ENCODE data around the gene TPCN2. TPM values are rescaled to one million over a fixed set of nuclear protein-coding genes. Genes with fewer than 3 reads are reported as not detected.

Gene TPCN2
- total RNA-seq, 1 experiment from 2014 or later, result 15.2 TPM

DNA sequence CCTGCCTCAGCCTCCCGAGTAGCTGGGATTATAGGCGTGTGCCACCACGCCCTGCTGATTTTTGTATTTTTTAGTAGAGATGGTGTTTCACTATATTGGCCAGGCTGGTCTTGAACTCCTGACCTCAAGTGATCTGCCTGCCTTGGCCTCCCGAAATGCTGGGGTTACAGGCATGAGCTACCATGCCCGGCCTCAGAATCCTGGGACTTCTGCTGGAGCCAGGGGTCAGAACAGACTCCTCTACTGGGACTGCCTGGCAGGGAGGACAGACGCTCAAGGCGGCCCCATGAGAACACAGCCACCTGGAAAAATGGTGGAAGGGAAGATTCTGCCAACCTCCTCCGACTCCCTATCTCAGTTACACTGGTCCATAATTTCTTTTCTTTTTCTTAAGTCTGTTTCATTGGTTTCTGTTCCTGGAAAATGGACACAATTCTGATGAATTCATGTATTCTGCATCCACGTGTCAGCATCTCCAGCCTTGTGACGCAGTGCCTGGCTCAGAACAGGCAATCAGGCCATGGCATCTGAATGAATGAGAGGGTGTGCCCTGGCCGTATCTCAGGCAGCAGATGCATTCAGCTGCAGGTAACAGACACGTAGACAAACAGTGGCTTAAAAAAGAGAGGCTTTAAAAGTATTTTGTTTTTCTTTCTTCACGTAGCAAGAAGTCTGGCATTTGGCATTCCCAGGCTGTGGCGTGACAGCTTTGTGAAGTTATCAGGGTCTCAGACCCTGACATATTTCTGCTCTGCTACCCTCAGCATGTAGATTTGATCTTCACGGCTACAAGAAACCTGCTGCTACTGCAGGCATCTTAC lies 111.8 kb downstream of the TPCN2 start:
- H2AFZ ChIP-seq (ENCODE audit: low read depth, low read length, poor library complexity, severe bottlenecking), result no peak overlapping the region
- no peaks in the 10 kb centered on the region for H3K36me3 ChIP-seq (ENCODE audit: control insufficient read depth in 1 of 2, insufficient read depth in 2 of 2, low read length in 2 of 2)
- H3K9ac ChIP-seq (ENCODE audit: low read length), result no peak overlapping the region
- H3K27ac ChIP-seq (ENCODE audit: low read depth, low read length), result no peak overlapping the region
- H3K4me3 ChIP-seq (replicated peaks in 1 of 2; ENCODE audit: low read depth in 1 of 2, low read length in 2 of 2), result no peak overlapping the region
- intact Hi-C loops (cut with micrococcal nuclease), result no loop called here
- no peak overlapping the region for H3K4me2 ChIP-seq (ENCODE audit: low read length)
- H3K9me2 ChIP-seq (ENCODE audit: insufficient read depth), result 0 out of 2 replicates have a peak, but pooled peaks cover 2% of the 10 kb centered on the region
- no peak for ATAC-seq
- peaks cover 0 to 1% of the 10 kb centered on the region in 2 experiments; a peak in 1 of 4 replicates for H3K4me1 ChIP-seq (ENCODE audit: control insufficient read depth in 1 of 2, insufficient read depth in 2 of 2, low read length in 2 of 2)
- ChIA-PET CTCF (no interaction called here), RAD21 (ENCODE audit: low non-redundant PET in 1 of 2, low total read pairs in 2 of 2, uncharacterized antibody in 2 of 2, unreplicated experiment in 2 of 2) (no interaction called here), POLR2A (no interaction called here)
- BruUV-seq (replicated peaks), result no TSS peak
- H4K20me1 ChIP-seq (ENCODE audit: insufficient read depth), result no peaks in the 10 kb centered on the region
- TF ChIP-seq JUND (IDR thresholded peaks at IDR 0.05), result no peak
- no peak for TF ChIP-seq SRF (IDR thresholded peaks at IDR 0.05; ENCODE audit: low read depth)
- no peak for TF ChIP-seq MAX (IDR thresholded peaks at IDR 0.05)
- no peak for TF ChIP-seq ZBTB33 (IDR thresholded peaks at IDR 0.05; ENCODE audit: extremely low read depth, insufficient replicate concordance, low read length)
- TF ChIP-seq RAD21 (IDR thresholded peaks at IDR 0.05; ENCODE audit: low read depth), result no peak
- TF ChIP-seq POLR2AphosphoS5 (IDR thresholded peaks at IDR 0.05; ENCODE audit: low read depth, low read length), result no peak
- TF ChIP-seq EGR1 (IDR thresholded peaks at IDR 0.05; ENCODE audit: low read depth), result no peak
- no peak for TF ChIP-seq CEBPB (IDR thresholded peaks at IDR 0.05; ENCODE audit: low read depth)
- TF ChIP-seq ATF3 (IDR thresholded peaks at IDR 0.05), result no peak
- no peak for TF ChIP-seq TCF7L2 (IDR thresholded peaks at IDR 0.05; ENCODE audit: borderline replicate concordance, extremely low read depth, insufficient read depth, insufficient read length)
- TF ChIP-seq, protein P1, sequence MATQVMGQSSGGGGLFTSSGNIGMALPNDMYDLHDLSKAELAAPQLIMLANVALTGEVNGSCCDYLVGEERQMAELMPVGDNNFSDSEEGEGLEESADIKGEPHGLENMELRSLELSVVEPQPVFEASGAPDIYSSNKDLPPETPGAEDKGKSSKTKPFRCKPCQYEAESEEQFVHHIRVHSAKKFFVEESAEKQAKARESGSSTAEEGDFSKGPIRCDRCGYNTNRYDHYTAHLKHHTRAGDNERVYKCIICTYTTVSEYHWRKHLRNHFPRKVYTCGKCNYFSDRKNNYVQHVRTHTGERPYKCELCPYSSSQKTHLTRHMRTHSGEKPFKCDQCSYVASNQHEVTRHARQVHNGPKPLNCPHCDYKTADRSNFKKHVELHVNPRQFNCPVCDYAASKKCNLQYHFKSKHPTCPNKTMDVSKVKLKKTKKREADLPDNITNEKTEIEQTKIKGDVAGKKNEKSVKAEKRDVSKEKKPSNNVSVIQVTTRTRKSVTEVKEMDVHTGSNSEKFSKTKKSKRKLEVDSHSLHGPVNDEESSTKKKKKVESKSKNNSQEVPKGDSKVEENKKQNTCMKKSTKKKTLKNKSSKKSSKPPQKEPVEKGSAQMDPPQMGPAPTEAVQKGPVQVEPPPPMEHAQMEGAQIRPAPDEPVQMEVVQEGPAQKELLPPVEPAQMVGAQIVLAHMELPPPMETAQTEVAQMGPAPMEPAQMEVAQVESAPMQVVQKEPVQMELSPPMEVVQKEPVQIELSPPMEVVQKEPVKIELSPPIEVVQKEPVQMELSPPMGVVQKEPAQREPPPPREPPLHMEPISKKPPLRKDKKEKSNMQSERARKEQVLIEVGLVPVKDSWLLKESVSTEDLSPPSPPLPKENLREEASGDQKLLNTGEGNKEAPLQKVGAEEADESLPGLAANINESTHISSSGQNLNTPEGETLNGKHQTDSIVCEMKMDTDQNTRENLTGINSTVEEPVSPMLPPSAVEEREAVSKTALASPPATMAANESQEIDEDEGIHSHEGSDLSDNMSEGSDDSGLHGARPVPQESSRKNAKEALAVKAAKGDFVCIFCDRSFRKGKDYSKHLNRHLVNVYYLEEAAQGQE (IDR thresholded peaks at IDR 0.05; ENCODE audit: low read depth), result no peak
- TF ChIP-seq CBX3 (IDR thresholded peaks at IDR 0.05; ENCODE audit: low read depth), result no peak
- no peak for TF ChIP-seq SP1 (IDR thresholded peaks at IDR 0.05; ENCODE audit: low read depth)
- no peak for TF ChIP-seq ELF1 (IDR thresholded peaks at IDR 0.05; ENCODE audit: borderline replicate concordance, low read depth)
- no peak for TF ChIP-seq SIN3A (IDR thresholded peaks at IDR 0.05; ENCODE audit: low read depth)
- TF ChIP-seq ZNF274 (IDR thresholded peaks at IDR 0.05; ENCODE audit: low read depth, low read length), result no peak
- TF ChIP-seq FOSL1 (IDR thresholded peaks at IDR 0.05; ENCODE audit: low read depth), result no peak
- TF ChIP-seq, protein P2, sequence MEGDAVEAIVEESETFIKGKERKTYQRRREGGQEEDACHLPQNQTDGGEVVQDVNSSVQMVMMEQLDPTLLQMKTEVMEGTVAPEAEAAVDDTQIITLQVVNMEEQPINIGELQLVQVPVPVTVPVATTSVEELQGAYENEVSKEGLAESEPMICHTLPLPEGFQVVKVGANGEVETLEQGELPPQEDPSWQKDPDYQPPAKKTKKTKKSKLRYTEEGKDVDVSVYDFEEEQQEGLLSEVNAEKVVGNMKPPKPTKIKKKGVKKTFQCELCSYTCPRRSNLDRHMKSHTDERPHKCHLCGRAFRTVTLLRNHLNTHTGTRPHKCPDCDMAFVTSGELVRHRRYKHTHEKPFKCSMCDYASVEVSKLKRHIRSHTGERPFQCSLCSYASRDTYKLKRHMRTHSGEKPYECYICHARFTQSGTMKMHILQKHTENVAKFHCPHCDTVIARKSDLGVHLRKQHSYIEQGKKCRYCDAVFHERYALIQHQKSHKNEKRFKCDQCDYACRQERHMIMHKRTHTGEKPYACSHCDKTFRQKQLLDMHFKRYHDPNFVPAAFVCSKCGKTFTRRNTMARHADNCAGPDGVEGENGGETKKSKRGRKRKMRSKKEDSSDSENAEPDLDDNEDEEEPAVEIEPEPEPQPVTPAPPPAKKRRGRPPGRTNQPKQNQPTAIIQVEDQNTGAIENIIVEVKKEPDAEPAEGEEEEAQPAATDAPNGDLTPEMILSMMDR (IDR thresholded peaks at IDR 0.05 in 2 of 3, conservative IDR thresholded peaks at IDR 0.05 in 1 of 3; ENCODE audit: borderline replicate concordance in 1 of 3, insufficient read depth in 1 of 3, low read depth in 2 of 3, low read length in 2 of 3), result no peak
- no peak for TF ChIP-seq POLR2A (IDR thresholded peaks at IDR 0.05; ENCODE audit: borderline replicate concordance, extremely low read depth, insufficient read depth, insufficient read length)
- TF ChIP-seq EZH2 (IDR thresholded peaks at IDR 0.05), result no peak
- DNase-seq (ENCODE audit: low read depth, low spot score), result no peak
- H3K9me3 ChIP-seq (ENCODE audit: control insufficient read depth in 1 of 2, insufficient read depth in 1 of 2, low read depth in 1 of 2, low read length in 2 of 2), result no peaks in the 10 kb centered on the region; a peak in 1 of 4 replicates
- no peaks in the 10 kb centered on the region for H3K79me2 ChIP-seq (ENCODE audit: insufficient read depth, low read length)
- no peaks in the 10 kb centered on the region for H3K27me3 ChIP-seq (ENCODE audit: insufficient read depth, low read length)
